PC-9 (cell line): Measurements from ENCODE around the gene MAML3. TPM values are rescaled to one million over a fixed set of nuclear protein-coding genes. Genes with fewer than 3 reads are reported as not detected.

Experiments
- BruUV-seq: library from RNA; stranded (reverse); fragments of 400-500 nt; replicated peaks from 2 replicates; lab custom pipeline; 2021; lab: Mats Ljungman, UMichigan
- CTCF ChIA-PET: fragments of 300-600 bp; sonication (Branson Sonifier 250); formaldehyde crosslinking; loops from one replicate; lab custom pipeline; 2022; ENCODE audit warnings: antibody characterized with exemption; lab: Charles Lee
- POLR2A ChIA-PET: fragments of 300-600 bp; sonication (Branson Sonifier 250); formaldehyde crosslinking; loops from one replicate; lab custom pipeline; 2022; ENCODE audit warnings: antibody characterized with exemption; ENCODE audit not compliant: unreplicated experiment; lab: Charles Lee
- DNase-seq, 2 experiments: peaks; one replicate each; pipeline versions ENCODE4 v3.0.0 to v3.0.0-alpha.2; 2015 to 2022; ENCODE audit warnings: mixed read lengths in 1 of 2
- H2AFZ ChIP-seq: fragments of 200-600 bp; sonication (generic); 2 replicates; pipeline ENCODE4 v1.8.1; 2017; ENCODE audit warnings: antibody characterized with exemption
- H3F3A ChIP-seq: fragments of 200-600 bp; sonication (generic); 2 replicates; pipeline ENCODE4 v1.8.1; 2017; ENCODE audit warnings: antibody characterized with exemption, mild to moderate bottlenecking, low read depth; ENCODE audit not compliant: insufficient read depth
- H3K27ac ChIP-seq: fragments of 200-600 bp; sonication (generic); 2 replicates; pipeline ENCODE4 v1.6.1; 2016; ENCODE audit warnings: mixed run types
- H3K27me3 ChIP-seq: fragments of 200-600 bp; sonication (generic); 2 replicates; pipeline ENCODE4 v1.6.1; 2016; ENCODE audit warnings: low read depth, mixed run types; ENCODE audit not compliant: insufficient read depth
- H3K36me3 ChIP-seq: fragments of 200-600 bp; sonication (generic); 2 replicates; pipeline ENCODE4 v1.6.1; 2016; ENCODE audit warnings: low read depth, mixed run types
- H3K4me1 ChIP-seq: fragments of 200-600 bp; sonication (generic); replicated peaks from 2 replicates; pipeline ENCODE4 v1.6.1; 2016; ENCODE audit warnings: mixed run types; ENCODE audit not compliant: insufficient read depth
- H3K4me2 ChIP-seq: fragments of 200-600 bp; sonication (generic); 2 replicates; pipeline ENCODE4 v1.6.1; 2017; ENCODE audit warnings: mixed run types
- H3K4me3 ChIP-seq: fragments of 200-600 bp; sonication (generic); 2 replicates; pipeline ENCODE4 v1.6.1; 2016; ENCODE audit warnings: mixed run types
- H3K79me2 ChIP-seq: fragments of 200-600 bp; sonication (generic); 2 replicates; pipeline ENCODE4 v1.6.1; 2017; ENCODE audit warnings: low read depth, mixed run types
- H3K9me2 ChIP-seq: fragments of 200-600 bp; sonication (generic); 2 replicates; pipeline ENCODE4 v1.8.1; 2017; ENCODE audit warnings: mild to moderate bottlenecking; ENCODE audit not compliant: insufficient read depth
- H3K9me3 ChIP-seq: fragments of 200-600 bp; sonication (generic); 2 replicates; pipeline ENCODE4 v1.8.1; 2016; ENCODE audit warnings: low read depth; ENCODE audit not compliant: insufficient read depth
- H4K20me1 ChIP-seq: fragments of 200-600 bp; sonication (generic); 2 replicates; pipeline ENCODE4 v1.8.1; 2017; ENCODE audit not compliant: insufficient read depth
- EZH2 ChIP-seq: fragments of 200-600 bp; sonication (generic); IDR thresholded peaks from 2 replicates; pipeline ENCODE4 v1.8.0; 2017; ENCODE audit warnings: antibody characterized with exemption, low read depth
- intact Hi-C: fragments of 100-400 bp; cut with micrococcal nuclease; formaldehyde crosslinking; loops from one replicate; pipeline ENCODE4 v1.10.0; 2022; ENCODE audit not compliant: unreplicated experiment
- total RNA-seq: library from RNA; stranded (reverse); gene quantifications from 2 replicates; pipeline ENCODE4 v1.2.3, GENCODE V29; 2021
- TF ChIP-seq, protein P1 (sequence below): fragments of 200-600 bp; sonication (generic); conservative IDR thresholded peaks from 2 replicates; pipeline ENCODE4 v1.6.1; 2017; ENCODE audit warnings: mixed run types, antibody characterized with exemption, mild to moderate bottlenecking, moderate library complexity

MAML3 gene
- total RNA-seq, 1 experiment from 2014 or later, result 15.2 TPM

DNA sequence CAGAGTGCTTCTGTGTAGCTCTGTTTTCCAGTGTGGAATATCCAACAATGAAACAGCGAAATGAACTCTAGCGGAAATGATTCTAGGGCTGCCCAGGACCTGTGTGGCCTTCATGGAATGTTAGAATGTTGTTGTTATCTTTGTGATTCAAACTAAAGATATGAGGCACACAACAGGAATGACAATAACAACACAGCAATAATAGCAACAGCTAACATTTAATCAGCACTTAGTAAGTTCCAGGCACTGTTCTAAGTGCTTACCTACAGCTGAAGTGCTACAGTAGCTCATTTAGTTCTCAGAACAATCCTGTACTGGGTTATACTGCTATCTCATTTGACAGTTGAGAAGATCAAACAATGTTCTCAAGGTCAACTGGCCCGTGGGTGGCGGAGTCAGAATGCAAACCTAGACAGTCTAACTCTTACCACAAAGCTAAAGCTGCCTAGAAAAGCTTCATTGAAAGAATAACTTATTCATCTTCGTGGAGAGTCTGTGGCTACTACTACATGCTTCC lies 63.7 kb downstream of the MAML3 start:
- H4K20me1 ChIP-seq, result no peaks in the 10 kb centered on the region
- H3K79me2 ChIP-seq, result peaks cover 82% of the 10 kb centered on the region
- peak overlapping the region; percentile 87 for H3K4me2 ChIP-seq
- TF ChIP-seq EZH2, result no peak
- TF ChIP-seq, protein P1, sequence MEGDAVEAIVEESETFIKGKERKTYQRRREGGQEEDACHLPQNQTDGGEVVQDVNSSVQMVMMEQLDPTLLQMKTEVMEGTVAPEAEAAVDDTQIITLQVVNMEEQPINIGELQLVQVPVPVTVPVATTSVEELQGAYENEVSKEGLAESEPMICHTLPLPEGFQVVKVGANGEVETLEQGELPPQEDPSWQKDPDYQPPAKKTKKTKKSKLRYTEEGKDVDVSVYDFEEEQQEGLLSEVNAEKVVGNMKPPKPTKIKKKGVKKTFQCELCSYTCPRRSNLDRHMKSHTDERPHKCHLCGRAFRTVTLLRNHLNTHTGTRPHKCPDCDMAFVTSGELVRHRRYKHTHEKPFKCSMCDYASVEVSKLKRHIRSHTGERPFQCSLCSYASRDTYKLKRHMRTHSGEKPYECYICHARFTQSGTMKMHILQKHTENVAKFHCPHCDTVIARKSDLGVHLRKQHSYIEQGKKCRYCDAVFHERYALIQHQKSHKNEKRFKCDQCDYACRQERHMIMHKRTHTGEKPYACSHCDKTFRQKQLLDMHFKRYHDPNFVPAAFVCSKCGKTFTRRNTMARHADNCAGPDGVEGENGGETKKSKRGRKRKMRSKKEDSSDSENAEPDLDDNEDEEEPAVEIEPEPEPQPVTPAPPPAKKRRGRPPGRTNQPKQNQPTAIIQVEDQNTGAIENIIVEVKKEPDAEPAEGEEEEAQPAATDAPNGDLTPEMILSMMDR, result no peak
- H3K36me3 ChIP-seq, result no peaks in the 10 kb centered on the region
- BruUV-seq, result no TSS peak
- DNase-seq, result peak; percentile 50 to 91
- no peaks in the 10 kb centered on the region for H3K9me3 ChIP-seq
- no peak overlapping the region; the same call in 1 of the 2 replicates for H3K4me3 ChIP-seq
- H3K9me2 ChIP-seq, result no peaks in the 10 kb centered on the region
- ChIA-PET POLR2A (interaction anchor here (0.6 to 0.9 kb wide), 5 partner anchors 61 to 434 kb away, joined by 3 to 6 read pairs (median 4); no protein-coding TSS in a partner anchor), CTCF (no interaction called here)
- peaks cover 84% of the 10 kb centered on the region for H3K4me1 ChIP-seq
- no peaks in the 10 kb centered on the region for H3K27me3 ChIP-seq
- no peak overlapping the region for H2AFZ ChIP-seq
- intact Hi-C loops, result loop anchor here (1.0 to 2.0 kb wide), 3 partner anchors 43 to 70 kb away; no protein-coding TSS in a partner anchor
- peak overlapping the region; percentile 92 for H3K27ac ChIP-seq
- H3F3A ChIP-seq, result peaks cover 42% of the 10 kb centered on the region

DNA sequence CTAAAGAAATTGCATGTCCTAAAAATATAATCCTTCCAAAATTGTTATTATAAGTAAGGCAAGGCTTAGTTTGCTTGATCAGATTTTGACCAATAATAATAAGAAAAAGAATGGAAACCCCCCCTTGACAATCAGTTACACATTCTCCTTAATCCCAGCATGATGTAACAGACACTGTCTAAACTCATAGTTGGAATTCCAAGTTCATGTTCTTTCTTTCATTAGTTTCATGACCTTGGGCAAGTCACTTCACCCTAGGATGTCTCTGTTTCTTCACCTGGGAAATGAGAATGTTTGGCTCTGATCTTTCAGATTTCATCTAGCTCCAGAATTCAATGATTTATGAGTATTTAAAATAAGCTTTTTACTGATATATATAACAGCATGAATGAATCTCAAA lies 64.8 kb downstream of the MAML3 start:
- no peaks in the 10 kb centered on the region for H3K27me3 ChIP-seq
- no peaks in the 10 kb centered on the region for H3K9me2 ChIP-seq
- H3K9me3 ChIP-seq, result no peaks in the 10 kb centered on the region
- H3F3A ChIP-seq, result peaks cover 49% of the 10 kb centered on the region
- no TSS peak for BruUV-seq
- H3K4me1 ChIP-seq, result peaks cover 83% of the 10 kb centered on the region
- H3K4me3 ChIP-seq, result no peak overlapping the region
- H3K36me3 ChIP-seq, result no peaks in the 10 kb centered on the region
- ChIA-PET POLR2A (no interaction called here), CTCF (no interaction called here)
- H3K79me2 ChIP-seq, result peaks cover 79% of the 10 kb centered on the region
- H3K4me2 ChIP-seq, result peak overlapping the region; percentile 87
- DNase-seq, result no peak
- no peak for TF ChIP-seq EZH2
- TF ChIP-seq, protein P1, result no peak
- intact Hi-C loops, result no loop called here
- peak overlapping the region; percentile 92 for H3K27ac ChIP-seq
- no peaks in the 10 kb centered on the region for H4K20me1 ChIP-seq
- H2AFZ ChIP-seq, result no peak overlapping the region

DNA sequence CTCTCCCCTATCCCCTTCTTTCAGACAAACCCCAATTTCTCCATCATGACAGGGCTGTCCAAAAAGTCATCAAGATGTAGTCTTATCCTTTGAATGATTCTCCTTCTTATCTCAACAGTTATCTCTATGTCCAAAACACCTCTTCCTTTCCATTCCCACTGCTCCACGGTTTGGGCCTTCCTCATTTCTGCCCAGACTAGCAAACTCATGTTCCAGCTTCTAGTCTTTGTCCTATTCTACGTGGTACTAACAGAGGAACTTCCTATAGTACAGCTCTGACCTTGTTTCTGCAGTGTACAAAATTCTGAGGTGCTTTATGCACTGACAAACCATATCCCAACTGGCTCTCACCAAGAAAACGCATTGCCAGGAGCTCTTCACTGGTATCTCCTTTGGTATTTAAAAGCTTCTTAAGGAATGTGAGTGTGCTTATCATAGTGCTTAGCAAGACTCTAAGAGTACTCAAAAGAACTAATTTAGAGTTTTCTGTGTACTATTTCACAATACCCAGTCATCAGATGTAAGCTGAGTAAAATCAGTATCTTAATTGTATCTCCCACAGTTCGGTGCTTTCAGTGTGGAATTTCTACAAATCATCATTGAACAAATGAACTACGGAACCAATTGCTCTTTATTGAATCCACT lies 65.5 kb downstream of the MAML3 start:
- Histone ChIP-seq H3K27ac (peak overlapping the region; percentile 92), H3K79me2 (peaks cover 80% of the 10 kb centered on the region), H3K4me2 (no peak overlapping the region), H3K27me3 (no peaks in the 10 kb centered on the region), H2AFZ (no peak overlapping the region), H3K36me3 (no peaks in the 10 kb centered on the region), H3K4me1 (peaks cover 83% of the 10 kb centered on the region), H3K4me3 (no peak overlapping the region), H4K20me1 (no peaks in the 10 kb centered on the region), H3F3A (peaks cover 42% of the 10 kb centered on the region), H3K9me2 (no peaks in the 10 kb centered on the region), H3K9me3 (no peaks in the 10 kb centered on the region)
- ChIA-PET CTCF (no interaction called here), POLR2A (interaction anchor here (0.6 kb wide), 1 partner anchor 179 kb away, joined by 5 read pairs; no protein-coding TSS in a partner anchor)
- intact Hi-C loops, result no loop called here
- DNase-seq, result no peak
- TF ChIP-seq, protein P1, result no peak
- no peak for TF ChIP-seq EZH2
- no TSS peak for BruUV-seq
